GM18870 (cell line): ENCODE results near the gene STK11IP.

Experiments used
- ATAC-seq: cut with Tn5 transposase; IDR thresholded peaks from one replicate; pipeline ENCODE4 v1.9.1; 2021; ENCODE audit warnings: moderate library complexity; ENCODE audit not compliant: unreplicated experiment

Gene STK11IP

DNA sequence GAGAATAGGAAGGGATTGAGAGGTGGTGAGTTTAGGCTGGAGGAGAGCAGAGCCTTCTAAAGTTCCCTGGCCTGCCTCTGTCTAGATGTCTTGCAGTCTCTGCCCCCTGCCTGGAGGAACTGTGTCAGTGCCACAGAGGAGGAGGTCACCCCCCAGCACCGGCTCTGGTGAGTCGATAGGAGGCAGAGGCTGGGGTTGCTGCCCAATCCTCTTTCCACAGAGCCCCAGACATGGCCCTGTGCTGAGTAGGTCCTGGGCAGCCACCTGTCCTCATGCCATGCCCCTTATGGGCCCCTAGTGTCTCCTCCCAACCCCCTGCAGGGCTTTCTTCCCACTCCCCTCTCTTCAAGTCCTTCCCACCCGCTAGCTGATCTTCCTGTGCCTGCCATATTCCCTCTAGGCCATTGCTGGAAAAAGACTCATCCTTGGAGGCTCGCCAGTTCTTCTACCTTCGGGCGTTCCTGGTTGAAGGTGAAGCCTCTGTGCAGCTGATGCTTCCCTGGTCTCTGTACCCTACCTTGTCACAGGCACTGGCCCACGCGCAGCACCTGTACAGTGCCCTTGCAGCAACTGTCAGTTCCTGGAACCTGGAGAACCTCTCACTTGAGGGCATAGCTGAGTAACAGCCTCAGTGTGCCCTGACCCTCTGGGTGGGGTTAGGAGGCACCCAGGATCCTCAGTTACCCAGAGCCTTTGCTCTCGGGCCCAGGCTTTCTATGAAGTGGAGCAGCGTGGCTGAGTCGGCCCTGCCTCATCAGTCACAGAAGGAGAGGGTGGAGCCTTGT lies 16.6 kb downstream of the STK11IP start:
- no peak for ATAC-seq

DNA sequence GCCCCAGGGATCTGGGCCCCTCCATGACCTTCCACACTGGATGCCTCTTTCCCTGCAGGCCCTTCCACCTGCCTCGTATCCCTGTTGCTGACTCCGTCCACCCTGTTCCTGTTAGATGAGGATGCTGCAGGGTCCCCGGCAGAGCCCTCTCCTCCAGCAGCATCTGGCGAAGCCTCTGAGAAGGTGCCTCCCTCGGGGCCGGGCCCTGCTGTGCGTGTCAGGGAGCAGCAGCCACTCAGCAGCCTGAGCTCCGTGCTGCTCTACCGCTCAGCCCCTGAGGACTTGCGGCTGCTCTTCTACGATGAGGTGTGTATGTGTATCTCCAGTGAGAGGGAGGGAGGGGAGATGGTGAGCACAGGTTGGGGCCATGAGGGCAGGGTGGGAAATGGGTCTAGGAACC lies 17.4 kb downstream of the STK11IP start:
- no peak for ATAC-seq

DNA sequence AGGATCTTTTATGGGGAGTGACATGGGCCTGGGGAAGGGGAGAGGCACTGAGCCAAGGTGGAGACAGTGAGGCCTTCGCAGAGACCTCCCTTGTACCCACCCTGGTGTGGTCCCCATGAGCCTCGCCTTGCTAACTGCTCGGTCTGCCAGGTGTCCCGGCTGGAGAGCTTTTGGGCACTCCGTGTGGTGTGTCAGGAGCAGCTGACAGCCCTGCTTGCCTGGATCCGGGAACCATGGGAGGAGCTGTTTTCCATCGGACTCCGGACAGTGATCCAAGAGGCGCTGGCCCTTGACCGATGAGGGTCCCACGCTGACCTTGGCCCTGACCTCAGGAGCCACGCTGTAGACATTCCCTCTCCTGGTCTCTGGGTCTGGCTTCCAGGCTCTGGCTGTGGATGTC lies 18.2 kb downstream of the STK11IP start:
- no peak for ATAC-seq

DNA sequence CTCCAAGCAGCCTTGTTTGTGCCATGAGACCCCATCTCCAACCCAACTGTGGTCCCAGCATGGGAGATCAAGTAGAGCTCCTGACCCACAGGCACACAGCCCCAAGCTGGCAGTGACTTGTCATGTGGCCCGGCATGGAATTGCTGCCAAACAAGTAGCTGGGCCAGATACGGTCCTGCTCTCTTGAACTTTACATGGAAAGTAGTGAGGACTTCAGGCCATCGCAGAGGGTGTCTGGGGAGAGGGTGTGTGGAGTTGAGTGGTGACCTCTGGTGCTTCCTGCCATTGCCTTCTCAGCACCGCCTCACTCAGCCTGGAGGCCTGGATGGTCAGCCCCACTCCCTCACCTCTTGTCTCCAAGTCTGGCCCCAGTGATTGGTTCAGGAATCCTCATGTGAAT lies 18.9 kb downstream of the STK11IP start:
- ATAC-seq: no peak

DNA sequence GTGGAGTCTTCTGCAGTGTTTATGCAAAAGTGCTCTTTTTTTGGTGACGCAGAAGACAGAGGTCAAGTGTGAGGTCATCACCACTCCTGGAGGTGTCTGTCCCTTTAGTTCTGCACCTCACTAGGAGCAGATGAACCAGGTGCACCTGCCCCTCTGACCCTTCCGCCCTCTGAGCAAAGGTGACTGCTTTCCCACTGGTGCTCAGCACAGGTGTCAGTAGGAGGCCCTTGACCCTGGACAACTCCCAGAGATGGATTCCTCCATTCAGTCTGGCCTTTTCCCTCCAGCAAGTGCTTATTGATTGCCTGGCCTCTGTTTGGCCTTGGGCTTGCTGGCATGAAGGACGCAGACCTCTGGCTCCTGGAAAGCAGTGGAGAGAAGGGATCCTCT lies 21.1 kb downstream of the STK11IP start:
- ATAC-seq: no peak

DNA sequence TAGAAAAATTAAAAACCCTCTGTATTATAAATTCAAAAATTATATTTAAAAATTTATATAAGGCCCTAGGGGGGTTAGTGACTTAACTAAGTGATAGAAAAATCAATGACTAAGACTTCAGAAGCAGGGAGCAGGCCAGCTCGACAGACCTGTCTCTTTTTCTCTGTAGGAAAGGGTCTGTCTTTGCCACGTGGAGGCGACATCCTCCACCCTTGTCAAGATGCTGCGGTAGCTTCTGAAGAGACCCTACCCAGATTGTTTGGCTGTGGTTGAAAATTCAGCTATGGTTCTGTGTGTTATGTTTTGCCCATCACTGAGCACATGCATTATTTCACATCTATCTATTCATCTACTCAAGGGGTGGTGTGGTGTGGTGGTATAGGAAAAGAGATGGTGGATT lies 21.6 kb downstream of the STK11IP start:
- ATAC-seq: no peak

DNA sequence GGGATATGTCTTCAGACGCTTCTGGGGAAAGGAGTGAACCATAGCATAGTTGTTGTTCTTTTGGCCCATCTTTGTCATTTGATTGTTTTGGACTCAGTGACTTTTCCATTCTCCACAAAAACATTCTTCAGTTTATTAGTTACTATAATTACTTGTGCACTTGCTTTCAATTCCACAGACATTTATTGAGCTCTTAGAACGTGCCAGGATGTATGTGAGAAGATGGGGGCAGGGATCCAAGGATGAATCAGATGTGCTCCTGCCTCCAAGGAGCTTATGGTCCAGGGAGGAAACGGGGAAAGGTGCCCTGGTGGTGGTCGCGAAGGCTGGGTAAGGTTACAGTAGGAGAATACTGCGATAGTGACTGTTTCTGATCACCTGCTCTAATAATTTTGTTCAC lies 22.9 kb downstream of the STK11IP start:
- no peak for ATAC-seq

DNA sequence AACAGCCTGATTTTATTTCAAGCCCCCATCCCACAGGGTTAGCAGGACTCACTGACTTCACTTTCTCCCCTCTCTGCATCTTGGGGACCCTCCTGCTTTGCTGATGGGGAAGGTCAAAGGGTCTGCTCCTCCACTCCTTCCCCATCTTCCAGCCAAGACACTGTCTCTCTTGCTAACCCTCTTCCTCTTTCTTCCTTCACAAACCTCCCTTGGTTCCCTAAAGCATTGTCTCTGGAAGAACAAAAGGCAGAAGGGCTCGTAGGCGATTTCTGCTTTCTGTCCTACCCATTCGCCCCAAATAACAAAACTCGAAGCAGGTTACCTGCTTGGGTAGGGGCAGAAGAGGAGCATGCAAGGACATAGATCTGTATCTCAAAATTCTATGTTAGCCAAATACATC lies 24.3 kb downstream of the STK11IP start:
- ATAC-seq: no peak

DNA sequence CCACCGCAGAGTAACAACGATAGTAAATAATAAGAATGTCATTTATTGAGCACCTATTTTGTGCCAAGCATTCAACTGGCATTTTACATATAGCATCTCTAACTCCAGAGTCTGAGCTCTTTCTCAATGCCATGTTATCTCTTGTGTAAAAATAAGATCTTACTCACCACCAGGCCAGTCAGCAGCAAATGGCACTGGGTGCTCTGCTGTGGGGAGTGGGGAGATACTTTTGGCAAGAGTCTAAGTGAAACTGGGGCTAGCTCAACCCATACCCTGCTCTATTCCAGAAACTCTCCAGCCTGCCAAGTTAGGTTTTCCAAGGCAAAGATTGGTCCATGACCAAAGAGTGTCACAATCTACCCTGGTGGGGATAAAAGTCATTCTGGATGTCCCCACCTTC lies 24.8 kb downstream of the STK11IP start:
- ATAC-seq: no peak

DNA sequence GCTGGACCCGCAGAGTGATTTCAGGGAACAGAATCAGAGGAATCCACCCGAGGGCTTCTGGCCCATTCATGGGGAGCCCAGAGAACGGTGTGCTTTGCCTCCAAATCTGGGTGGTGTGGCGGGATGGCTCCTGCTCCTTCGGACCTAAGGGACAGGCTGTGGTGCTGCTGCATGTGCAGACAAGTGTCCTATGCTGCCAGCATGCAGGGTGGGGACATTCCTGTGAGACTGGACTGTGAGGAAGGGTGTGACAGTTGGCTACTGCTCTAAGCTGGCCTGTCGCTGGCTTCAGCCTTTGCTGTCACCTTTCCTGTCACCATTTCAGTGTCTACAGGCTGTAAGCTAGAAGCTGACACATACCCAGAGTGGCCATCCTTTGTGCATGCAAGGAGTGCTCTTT lies 26.9 kb downstream of the STK11IP start:
- ATAC-seq: no peak

DNA sequence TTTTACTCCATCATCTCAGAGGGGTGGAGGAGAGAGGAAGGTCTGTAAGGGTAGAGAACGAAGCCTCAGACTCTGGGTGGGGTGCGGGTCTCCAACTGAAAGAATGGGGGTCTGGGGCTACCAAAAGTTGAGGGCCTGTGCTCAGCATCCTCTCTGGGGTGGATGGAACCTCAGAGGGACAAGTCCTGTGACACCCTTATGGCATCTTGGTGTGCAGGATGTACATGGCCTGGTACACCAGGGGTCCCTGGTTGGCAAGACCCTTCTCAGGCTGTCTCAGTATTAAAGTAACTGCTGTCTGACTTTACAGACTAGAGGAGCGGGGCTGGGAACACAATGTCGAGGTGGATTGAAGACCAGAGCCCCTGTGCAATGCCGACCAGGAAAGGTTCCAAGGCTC lies 27.5 kb downstream of the STK11IP start:
- no peak for ATAC-seq

DNA sequence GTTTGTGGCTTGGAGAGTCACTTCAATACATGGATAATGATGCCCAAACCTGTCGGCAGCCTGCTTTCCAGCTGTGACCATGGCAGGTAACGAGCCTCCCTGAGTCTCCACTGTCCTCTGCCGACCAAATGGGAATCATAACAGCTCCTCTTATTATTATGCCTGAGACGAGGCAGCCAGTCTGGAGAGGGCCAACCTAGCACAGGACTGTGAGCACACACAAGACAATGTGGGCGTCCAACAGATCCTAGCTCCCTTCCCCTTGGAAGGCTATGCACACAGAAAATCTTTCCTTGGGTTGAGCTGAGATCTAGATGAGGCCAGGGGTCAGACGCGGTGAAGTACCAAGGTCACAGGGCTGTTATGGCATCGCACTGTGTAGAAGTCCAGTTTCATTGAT lies 28.9 kb downstream of the STK11IP start:
- ATAC-seq: no peak

DNA sequence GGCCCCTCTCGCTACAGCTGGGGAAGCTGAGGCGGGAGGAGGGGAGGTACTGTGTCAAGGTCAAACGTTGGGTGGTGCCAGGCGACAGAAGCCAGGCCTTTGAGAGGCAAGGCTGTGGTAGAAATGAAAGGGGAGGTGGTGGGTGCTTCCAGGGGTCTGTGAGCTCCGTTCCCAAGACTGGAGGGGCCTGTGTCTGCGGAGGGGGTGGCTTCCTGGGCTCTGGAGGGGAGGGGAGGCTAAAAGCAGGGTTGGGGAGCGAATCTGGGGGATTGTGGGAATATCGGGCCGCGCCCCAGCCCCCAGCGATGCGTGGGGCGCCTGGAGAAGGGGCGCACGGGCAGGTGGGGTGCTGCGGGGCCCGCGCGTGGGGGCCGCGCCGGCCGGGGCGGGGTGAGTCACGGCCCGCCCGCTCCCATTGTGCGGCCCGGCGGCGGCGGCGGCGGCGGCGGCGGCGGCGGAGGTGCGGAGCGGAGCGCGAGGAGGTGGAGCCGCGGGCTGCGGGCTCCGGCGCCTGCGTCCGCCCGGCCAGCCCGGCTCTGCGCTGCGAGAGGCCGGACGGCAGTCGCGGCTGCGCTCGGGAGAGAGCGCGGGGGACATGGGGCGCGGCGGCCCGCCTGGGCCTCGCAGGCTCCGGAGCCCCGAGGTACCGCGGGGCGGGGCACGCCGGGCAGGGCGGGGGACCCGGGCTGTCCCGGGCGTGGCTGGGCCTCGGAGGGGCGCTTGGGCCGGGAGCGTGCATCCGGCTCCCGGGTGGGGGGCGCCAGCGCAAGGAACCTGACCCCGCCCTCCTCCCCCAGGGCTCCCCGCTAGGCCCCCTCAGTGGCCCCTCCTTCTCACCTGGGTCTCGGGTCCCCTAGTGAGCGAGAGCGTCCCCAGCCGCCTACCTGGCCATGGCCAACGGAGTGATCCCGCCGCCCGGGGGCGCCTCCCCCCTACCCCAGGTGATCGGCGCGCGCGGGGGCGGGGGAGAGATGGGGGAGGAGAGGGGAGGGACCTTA lies 29.7 kb downstream of the STK11IP start, which contains the start of gene SLC4A3:
TSS of gene SLC4A3 (plus strand) at position 528 of the 998 bp plus-strand sequence. CDS start at position 891, 363 bp downstream.
- ATAC-seq: no peak

DNA sequence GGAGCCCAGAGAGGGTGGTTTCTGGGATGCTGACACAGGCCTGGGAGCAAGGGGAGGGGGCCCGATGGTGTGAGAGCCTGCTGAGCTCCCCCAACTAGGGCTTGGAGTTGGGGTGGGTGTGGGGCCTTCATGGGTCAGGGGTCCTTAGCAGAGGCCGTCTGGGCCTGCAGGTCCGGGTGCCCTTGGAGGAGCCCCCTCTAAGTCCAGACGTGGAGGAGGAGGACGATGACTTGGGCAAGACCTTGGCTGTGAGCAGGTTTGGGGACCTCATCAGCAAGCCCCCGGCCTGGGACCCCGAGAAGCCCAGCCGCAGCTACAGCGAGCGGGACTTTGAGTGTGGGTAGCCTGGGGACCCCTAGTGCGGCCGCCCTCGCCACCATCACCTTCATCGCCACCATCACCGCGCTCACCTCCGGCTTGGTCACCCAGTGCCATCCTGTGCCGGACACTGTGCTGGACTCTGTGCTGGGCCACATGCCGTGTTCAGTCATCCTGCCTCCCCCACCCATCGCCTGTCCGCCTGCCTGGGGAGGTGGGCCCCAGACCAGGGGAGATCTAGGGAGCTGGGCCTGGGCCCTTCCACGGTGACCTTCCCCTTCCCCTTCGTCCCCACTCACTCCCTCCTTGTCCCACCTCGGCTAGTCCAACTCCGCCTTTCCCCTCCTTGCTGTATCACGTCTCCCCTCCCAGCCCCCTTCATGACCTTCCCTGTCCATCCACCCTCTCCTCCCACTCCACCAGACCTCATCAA lies 30.8 kb downstream of the STK11IP start:
- ATAC-seq: no peak

DNA sequence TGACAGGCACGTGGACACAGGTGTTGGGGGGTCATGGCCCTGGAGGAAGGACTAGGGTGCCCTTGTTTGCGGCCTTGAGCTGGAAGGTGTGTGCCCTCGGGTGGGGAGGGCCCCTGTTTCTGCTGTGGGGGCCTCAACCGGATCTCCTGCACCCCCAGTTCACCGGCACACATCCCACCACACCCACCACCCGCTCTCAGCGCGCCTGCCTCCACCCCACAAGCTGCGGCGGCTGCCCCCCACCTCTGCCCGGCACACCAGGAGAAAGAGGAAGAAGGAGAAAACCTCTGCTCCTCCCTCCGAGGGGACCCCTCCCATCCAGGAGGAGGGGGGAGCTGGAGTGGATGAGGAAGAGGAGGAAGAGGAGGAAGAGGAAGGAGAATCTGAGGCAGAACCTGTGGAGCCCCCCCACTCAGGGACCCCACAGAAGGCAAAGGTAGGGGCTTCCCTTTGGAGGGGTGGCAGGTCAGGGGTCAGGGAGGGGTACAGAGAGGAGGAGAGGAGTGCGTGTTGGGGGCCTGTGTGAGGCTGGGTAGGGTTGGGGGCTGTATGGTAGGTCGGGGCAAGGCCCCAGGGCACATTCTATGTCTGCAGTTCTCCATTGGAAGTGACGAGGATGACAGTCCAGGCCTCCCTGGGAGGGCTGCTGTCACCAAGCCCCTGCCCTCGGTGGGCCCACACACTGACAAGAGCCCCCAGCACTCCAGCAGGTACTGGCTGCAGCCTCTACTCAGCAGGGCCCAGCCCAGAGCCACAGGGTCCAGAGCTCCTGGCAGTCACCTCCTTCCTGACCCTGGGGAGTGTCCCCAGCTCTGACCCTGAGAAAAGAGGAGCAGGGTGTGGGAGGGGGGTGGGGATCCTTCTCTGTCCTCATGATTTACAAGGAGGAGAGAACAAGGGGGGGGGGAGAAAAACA lies 31.6 kb downstream of the STK11IP start:
- ATAC-seq: no peak

DNA sequence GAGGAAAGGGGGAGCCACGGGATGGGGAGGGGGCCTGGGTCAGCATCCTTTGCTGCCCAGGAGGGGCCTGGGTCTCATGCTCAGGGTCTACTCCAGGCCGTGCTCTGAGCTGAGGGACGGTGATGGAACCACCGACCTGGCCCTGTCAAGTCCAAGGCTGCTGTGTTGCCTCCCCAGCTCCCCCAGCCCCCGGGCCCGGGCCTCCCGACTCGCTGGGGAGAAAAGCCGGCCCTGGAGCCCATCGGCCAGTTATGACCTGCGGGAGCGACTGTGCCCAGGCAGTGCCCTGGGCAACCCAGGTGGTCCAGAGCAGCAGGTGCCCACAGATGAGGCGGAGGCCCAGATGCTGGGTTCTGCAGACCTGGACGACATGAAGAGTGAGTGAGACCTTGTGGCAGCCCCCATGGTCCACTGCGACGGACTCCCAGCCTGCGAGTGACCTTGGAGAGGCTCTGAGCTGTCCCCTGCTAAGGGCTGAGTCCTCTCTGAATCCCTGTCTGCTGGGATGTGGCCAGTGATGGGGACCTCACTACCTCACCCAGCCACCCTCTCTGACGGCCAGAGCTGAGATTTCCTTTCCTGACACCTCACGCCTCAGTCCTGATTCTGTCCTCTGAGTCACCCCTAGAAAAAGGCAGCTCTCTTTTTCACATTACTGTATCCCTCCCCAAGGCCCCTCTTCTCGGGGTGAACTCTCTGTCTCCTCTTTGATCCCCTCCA lies 32.5 kb downstream of the STK11IP start:
- no peak for ATAC-seq

DNA sequence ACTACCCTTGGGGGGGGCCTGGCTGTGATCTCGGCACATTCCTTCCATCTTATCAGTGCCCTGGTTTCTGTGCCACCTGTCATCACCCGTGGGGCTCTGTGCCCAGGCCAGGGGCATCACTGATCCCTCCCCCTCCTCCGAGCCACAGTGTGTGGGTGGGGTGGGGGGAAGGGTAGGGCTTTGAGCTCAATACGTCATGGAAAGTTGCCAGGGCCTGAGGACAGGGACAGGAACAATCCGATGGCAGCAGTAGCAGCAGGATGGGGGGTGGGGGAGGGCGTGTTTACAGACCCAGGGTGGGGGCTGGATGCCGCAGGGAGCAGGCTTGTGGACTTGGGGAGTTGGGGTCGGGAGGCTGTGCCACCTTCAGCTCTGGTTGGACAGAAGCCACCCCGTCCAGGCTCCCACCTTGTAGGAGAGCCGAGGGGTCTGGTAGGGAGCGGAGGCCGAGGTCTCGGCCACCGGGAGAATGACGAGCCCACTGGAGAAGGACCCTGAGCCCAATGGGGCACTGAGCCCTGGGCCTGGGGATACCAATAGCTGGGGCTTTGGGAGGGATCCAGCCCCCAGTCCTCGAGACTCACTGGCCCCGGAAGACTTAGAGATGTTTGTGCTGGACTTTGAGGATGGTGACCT lies 33.2 kb downstream of the STK11IP start:
- no peak for ATAC-seq

DNA sequence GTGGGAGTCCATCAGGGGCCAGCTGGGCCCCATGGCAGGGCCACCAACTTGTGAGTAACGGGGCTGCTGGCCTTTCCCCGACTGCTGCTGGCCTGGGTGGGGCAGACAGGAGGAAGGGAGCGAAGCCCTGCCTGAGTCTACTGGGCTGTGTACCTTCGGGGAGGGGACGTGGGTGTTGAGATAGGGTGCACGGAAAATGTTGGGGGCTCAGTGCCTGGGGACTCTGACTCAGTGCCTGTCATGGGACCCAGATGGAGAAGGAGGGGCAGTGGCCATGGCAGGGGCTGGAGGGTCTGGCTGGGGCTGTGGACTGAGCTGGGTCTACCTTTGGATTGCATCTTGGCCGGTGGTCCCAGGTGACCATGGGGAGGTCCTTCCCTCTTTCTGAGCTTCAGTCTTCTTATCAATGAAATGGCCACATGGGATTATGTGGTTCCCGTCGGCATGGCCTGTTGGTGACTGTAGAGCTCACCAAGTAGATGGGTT lies 33.8 kb downstream of the STK11IP start:
- ATAC-seq: no peak
